NCI-H524 (cell line): ENCODE results near the gene TOMM7.
A peak's percentile ranks its signal among the peaks of the same experiment; 100 is the strongest.
"Not testable (repeated sequence)": the region's sequence is repeated elsewhere in the genome, so short reads cannot be mapped to it uniquely, and the experiment has no call there.

Experiments used
- DNase-seq, 2 experiments: peaks; one replicate each; lab custom pipeline; 2025; lab: John Stamatoyannopoulos, UW

The TOMM7 gene

DNA sequence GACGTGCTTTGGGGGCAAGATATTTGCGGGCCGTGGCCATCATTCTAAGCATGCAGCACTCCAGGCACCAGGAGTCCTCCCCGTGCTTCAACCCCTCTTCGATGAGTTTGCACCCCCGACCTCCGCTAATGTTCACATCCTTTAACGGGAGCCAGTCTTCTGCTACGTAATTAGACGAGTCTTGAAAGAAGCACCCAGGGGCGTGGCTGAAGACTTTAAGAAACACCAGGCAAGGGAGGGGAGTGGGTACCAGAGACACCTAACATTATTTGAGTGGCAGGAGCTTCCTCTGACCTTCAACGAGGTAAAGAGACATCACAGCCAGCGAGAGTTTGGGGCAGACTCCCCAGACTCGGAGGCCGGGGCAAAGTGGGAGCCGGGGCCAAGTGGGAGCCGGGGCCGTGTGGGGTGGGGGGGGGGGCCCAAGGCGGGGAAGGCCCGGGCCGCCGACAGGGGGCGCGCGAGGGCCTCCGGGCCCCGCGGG, 31.1 kb upstream of the TOMM7 start:
- DNase-seq: peak in 1 of 2 experiments; percentile 43

DNA sequence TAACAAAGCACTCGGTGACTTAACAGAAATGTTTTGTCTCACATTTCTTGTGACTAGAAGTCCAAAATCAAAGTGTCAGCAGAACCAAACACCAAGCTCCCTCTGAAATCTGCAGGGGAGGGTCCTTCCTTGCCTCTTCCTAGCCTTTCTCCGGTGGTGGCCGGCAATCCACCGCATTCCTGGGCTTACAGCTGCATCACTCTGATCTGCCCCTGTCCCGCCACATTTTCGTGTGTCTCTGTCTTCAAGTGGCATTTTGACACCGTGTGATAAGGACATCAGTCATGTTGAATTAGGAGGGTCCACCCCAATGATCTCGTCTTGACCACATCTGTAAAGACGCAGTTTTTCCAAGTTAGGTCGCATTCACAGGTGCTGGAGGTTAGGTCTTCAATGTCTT, 30.5 kb upstream of the TOMM7 start:
- DNase-seq: no peak

DNA sequence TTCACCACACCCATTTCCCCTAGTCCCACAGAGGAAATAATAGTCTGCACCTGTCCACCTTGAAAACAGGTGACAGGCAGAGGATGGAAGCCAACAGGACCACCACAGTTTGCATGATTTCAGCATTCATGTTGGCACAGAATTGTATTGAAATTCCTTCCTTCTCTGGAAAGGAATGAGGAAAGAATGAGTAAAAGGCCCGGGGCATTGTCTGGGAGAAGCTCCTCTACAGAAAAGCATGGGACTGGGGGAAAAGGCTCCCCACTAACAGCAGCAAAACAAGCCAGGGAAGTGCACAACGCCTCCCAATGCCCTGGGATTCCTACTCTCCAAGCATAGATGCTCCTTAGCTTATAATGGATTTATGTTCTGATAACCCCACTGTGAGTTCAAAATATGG, 28.5 kb upstream of the TOMM7 start:
- DNase-seq: no peak

DNA sequence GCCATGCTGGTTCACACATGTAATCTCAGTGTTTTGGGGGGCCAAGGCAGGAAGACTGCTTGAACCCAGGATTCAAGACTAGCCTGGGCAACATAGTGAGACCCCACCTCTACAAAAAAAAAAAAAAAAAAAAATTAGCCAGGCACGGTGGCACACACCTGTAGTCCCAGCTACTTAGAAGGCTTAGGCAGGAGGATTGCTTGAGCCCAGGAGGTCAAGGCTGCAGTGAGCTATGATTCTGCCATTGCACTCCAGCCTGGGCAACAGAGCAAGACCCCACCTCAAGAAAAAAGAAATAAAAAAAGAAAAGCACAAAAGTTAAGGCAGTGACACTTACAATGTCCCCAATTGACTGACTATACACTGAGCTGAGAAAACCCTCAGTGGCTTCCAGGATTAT, 27.7 kb upstream of the TOMM7 start:
- DNase-seq: not testable (repeated sequence)

DNA sequence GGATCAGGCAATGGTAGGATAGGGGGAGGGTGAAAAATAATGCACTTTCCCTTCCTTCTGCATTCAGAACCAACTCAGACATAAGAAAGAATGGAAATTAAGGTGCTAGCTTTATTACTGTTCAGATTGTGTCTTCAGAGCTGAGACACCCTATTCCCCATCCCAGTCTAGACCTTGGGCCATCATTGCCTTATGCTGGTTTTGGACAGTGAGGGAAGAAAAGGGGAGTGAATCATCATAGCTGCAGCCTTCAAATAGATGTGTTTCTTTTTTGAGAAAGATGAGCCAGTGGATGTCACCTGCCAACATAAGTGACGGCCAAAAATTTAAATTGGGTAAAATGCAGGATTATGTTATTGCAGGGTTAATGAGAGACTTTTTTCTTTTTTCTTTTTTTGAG, 27.0 kb upstream of the TOMM7 start:
- DNase-seq: peak in 1 of 2 experiments; percentile 39

DNA sequence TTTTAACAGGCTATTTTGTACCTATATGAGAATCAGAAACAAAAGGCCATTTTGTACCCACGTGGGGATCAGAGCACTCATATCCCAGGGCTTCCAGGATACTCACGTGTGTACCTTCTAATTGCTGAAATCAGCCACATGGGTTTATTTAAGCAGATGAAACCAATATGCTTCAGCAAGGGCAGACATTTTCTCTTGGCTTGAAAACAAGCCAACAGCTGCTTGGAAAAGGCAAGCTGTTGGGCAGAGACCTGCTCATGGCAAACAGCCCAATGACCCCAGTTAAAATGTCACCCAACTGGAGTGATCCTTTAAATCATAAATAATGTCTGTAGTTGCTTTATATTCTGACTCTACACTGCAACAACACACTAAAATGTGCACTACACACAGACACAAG, 26.5 kb upstream of the TOMM7 start:
- peak; percentile 25 to 82 for DNase-seq

DNA sequence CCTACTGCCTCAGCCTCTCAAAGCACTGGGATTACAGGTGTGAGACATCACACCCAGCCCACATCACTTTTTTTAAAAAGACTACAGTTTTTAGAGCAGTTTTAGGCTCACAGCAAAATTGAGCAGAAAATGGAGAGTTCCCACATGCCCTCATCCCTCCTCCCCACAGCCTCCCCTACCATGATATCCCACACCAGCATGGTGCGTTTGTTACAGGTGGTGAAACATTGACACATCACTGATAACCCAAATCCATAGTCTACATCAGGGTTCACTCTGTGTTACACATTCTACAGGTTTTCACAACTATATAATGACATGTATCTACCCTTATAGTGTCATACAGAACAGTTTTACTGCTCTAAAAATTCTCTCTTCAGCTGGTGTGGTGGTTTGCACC, 24.3 kb upstream of the TOMM7 start:
- DNase-seq: no peak

DNA sequence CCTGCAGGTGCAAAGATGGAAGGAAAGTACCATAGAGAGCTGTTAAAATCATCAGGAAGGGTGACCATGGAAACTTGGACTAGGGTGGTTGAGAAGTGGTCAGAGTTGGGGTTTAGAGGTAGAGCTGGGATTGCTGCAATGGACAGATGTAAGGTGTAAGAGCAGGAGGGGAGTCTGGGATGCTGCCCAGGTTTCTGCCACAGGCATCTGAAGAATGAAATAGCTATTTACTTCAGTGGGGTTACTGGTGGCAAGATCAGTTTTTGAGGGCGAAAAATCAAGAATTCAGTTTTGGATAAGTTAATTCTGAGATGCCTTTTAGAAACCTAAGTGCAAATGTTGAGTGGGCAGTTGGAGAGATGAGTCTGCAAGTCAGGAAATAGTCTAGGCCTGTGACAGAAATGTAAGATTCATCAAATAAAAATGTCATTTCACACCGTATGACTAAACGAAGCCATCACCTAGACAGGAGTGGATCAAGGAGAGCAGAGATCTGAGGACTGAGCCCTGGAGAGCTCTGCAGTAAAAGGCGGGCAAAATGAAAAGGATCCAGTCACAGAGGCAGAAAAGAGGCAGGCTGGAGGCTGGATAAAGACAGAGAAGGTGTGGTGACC, 22.7 kb upstream of the TOMM7 start:
- no peak for DNase-seq

DNA sequence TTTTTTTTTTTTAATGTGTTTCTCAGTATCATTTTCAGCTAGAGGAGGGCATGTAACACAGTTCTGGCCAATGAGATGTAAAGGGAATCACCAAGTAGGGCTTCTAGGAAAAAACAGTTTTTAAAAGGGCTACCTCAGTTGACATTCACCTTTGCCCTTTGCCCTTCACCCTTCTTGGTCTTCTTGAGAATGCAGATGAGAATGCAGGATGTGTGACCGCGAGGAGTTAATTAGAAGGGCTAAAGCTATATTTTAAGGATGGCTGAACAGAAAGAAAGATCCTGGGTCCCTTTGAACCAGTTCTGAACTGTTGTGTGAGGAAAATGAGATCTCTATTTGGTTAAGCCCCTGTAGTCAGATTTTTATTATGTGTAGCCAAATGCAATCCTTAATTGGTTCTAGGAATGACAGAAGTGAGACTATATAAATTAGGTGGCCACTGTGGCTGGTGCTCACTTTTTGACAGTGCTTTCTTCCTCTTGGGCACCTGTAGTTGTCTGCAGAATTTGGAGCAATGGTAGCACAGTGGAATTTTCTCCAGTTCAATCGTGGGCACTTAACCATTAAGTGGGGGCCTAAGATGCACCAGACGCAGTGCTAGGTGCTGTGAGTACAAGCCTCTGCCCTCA, 21.1 kb upstream of the TOMM7 start:
- no peak for DNase-seq

DNA sequence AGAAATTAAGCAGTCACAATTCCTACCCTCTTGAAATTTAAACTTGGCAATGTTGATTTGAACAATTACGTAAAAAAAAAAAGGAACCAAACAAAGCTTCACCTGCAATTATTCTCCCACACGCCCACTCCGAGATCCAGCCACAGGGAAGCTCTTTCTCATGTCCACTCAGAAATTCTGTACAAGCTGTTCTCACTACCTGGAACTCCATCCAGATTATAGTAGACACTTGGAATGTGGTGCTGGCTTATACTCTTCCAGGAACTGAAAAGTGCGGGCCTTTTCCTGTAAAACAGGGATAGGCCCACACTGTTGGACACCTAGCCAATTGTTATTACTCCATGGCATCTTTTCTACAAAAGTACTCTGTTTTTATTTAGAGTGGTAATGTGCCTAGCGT, 20.3 kb upstream of the TOMM7 start:
- no peak for DNase-seq

DNA sequence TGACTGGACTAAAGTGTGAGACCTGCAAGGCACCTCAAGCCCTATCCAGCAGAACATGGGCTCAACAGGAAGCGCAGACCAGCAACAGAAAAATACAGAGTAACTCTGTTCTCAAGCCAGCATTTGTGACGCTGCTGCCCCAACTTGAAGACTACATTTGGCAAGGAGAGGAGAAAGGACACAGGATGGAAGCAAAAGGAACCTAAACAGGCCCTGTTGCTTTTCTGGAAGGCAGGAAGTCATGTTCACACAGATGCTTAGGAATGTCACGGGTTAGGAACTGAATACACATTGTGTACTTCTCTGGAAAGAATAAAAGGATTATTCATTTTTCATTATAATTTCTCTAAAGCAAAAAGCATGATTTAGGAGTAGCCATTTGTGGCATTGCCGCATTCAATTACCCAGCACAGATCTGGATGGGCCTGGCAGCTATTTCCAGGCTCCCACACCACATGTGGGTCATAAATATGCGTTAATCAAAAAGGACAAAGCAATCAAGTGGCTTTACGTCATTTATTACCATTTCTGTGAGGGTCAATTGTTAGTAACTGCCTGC, 19.8 kb upstream of the TOMM7 start:
- DNase-seq: peak in 1 of 2 experiments; percentile 56

DNA sequence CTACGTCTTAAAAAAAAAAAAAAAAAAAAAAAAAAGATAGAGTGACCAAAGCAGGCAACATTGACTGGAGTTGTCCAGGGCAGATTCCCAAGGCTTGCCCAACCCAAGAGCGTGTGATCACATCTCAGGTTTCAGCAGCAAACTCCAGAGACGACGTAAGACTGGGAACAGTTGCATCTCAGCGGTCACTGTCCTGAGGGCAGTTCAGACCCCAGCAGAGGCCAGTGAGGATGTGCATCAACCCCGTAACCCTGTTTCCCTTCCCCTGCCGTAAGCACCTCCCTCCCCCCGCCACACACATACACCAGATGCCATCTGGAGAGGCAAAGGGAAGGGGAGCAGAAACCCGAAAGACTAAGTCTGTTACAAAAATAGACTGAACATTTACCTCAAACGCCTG, 19.3 kb upstream of the TOMM7 start:
- DNase-seq: peak; percentile 48 to 58

DNA sequence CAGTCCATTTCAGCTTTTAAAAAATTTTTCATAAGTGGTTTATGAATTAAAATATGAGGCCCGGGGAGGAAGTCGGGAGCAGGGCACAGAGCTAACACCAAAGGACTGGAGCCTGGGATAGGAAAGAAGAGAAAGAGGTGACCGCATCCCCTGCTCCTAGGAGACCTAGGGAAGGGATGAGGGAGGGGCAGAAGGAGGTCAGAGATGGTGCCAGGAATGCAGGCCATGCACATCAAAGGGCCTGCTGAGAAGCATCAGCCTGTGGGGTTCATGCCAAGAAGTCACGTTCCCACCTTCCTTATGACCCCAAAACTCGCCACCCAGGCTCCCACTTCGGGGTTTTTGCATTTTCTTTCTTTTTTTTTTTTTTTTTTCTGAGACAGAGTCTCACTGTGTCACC, 14.7 kb upstream of the TOMM7 start:
- no peak for DNase-seq

DNA sequence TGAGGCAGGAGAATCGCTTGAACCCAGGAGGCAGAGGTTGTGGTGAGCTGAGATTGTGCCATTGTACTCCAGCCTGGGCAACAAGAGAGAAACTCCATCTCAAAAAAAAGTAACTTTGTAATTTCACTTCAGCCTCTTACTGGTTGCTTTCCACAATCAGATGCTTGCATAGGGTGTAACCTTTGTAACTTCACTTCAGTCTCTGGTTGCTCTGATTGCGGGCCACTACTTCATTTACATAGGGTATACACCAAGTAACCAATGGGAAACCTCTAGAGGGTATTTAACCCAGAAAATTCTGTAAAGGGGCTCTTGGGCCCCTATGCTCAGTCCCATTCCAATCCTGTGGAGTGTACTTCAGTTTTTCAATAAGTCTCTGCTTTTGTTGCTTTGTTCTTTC, 13.9 kb upstream of the TOMM7 start:
- DNase-seq: not testable (repeated sequence)

DNA sequence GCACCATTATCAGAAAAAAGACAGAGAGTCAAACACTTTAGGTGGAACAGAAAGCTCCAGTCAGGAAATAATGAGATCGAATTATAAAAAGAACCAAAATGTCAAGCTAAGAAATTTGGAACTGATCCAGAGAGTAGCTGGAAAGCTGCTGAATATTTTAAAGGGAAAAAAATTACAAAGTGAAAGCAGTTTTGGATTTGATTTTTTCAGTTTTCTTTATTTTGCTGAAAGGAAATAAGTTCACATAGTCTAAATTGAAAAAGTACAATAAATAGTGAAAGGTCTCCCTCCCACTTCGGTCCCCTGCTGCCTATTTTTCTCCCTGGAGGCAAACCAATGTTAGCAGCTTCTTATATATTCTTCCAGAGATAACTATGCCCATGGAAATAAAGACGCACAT, 11.3 kb upstream of the TOMM7 start:
- no peak for DNase-seq

DNA sequence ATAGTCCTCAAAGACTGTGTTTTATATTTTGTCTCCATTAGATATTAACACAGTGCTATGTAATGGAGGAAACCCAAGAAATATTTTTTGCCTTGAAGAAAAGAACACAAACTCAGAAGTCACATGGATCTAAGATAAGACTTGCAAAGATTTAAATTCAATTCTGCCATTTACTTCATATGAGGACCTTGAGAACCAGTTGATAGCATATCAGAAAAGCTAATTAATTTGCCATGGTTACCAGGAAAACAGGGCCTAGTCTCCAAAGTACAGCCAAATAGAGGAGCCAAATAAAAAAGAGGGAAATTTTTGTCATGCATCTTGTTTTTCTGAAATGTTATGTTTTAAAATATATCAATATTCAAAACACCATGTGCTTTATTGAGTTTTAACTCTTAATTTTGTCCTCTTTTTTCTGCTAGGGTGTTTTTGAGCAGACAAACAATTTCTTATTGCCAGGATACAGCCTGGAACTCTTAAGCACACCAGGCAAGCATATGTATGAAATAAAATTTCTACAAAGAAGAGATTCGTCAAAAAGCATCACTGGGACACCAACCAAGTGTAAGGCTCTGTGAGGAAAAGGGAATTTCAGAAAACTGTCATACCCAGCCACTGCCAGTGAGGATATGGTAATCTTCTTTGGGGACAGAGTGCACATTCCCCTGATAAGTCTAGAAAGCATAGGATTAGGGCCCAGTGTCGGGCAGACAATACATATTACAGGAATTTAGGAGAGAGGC, 10.6 kb upstream of the TOMM7 start:
- no peak for DNase-seq

DNA sequence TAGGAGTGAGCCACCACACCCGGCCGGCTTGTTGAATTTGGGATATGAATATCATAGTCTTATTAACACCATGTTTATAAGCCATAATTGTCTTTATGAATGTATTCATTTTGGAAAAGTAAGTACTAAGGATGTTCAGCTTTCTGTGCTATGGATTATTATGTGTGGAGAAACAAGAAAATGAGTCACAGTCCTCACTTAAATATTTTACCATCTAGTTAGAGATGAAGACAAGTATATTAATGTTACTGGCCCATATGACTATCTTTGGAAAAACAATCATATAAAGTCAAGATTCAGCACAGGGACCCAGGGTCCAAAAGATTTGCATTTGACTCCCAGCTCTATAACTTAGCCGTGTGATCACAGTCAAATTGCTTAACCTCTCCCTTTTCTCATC, 9.8 kb upstream of the TOMM7 start:
- DNase-seq: no peak

DNA sequence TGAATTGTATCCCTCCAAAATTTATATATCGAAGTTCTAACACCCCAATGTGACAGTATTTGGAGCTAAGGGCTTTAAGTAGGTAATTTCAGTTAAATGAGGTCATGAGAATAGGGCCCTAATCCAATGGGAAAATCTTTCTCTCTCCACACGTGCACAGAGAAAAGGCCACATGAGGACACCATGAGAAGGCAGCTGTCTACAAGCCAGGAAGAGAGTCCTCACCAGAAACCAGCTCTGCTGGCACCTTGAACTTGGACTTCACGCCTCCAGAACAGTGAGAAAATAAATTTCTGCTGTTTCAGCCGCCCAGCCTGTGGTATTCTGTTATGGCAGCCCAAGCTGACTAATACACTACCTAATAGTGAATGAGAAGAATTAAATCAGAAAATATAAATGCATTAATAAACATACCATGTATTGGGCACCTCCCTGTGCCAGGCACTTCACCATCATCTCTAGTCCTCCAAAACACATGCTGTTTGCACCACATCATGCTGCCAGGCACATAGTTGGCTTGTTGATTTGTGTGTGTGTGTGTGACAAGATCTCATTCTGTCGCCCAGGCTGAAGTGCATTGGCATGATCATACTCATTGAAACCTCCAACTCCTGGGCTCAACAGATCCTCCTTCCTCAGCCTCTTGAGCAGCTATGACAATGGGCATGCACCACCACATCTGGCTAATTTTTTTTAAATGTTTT, 9.1 kb upstream of the TOMM7 start:
- DNase-seq: no peak

DNA sequence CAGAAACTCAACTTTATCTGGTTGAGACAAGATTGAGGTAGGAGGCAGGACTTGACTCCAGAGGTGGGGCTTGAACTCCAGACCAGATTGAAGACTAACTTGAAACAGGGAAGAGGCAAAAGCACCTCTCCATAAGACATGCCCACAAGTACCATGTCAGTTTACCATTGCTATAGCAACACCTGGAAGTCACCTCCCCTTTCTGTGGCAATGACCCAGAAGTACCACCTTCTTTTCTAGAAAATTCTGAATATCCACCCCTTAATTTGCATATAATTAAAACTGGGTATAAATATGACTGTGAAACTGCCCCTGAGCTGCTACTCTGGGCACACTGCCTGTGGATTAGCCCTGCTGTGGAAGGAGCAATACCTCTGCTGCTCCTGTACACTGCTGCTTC, 4.9 kb upstream of the TOMM7 start:
- DNase-seq: no peak

DNA sequence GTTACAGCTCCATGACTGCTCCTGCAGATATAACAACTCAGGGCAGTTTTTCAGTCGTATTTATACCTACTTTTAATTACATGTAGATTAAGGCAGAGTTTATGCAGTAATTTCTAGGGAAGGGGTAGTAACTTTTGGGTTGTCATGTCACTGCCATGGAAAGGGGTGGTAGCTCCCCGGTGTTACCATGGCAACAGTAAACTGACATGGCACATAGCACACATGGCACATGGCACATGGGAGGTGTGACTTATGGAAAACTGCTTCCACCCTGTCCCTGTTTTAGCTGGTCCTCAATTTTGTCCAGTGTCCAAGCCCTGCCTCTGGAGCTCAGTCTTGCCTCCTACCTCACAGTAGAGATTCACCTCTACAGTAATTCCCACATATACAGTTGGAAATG, 3.9 kb upstream of the TOMM7 start:
- no peak for DNase-seq

DNA sequence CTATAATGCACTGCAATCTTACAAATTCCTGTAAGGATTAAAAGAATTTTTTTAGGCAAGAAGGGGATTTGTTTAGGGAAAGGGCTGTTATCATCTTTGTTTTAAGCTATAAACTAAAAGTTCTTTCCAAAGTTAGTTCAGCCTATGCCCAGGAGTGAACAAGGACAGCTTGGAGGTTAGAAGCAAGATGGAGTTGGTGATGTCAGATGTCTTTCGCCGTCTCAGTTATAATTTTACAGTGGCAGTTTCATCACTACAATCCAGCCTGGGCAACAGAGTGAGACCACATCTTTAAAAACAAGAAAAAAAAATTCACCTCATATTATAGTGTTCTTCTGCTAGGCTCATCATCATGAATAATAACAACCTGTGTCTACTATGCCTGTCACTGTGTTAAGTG, 2.1 kb upstream of the TOMM7 start:
- DNase-seq: no peak

DNA sequence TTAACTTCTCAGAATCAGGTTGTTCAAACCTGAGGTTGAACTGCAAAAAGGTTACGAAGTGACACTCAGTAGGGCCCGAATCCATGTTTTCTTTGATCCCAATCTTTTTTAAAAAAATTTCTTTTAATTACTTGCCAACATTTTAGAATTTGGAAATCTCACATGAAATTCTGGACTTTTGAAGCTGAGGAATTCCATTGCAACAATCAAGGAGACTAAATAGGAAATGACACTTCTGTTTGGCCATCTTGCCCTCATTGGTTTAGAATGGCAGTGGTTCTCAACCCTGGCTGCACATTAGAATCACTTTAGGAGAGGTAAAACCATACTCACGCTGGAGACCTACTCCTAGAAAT, 471 bp upstream of the TOMM7 start:
- no peak for DNase-seq
